CD4-positive, CD25-positive, alpha-beta regulatory T cell (primary cell): Measurements from ENCODE around the gene SAMD4B. TPM values are rescaled to one million over a fixed set of nuclear protein-coding genes. Genes with fewer than 3 reads are reported as not detected.

Experiments used
- ATAC-seq, 2 donors: fragments of 150-1000 bp; cut with Tn5 transposase; one replicate each; pipeline ENCODE4 v1.10.0; 2021; ENCODE audit warnings: low read depth in 2 of 2, moderate number of reproducible peaks in 2 of 2, moderate library complexity in 1 of 2
- DNase-seq, 3 donors: peaks; one replicate each; pipeline versions ENCODE4 v3.0.0 to v3.0.0-alpha.2; 2012 to 2022; ENCODE audit warnings: mixed read lengths in 1 of 3
- H3K27ac ChIP-seq: one replicate; pipeline ENCODE4 v1.7.0; 2013; ENCODE audit warnings: mild to moderate bottlenecking, low read length; ENCODE audit not compliant: insufficient read depth, poor library complexity, severe bottlenecking
- H3K27me3 ChIP-seq: one replicate; pipeline ENCODE4 v1.7.0; 2013; ENCODE audit warnings: low read length; ENCODE audit not compliant: control insufficient read depth, insufficient read depth
- H3K36me3 ChIP-seq: one replicate; pipeline ENCODE4 v1.7.0; 2013; ENCODE audit warnings: mild to moderate bottlenecking, low read length, moderate library complexity; ENCODE audit not compliant: control insufficient read depth, insufficient read depth
- H3K4me1 ChIP-seq: 2 replicates; pipeline ENCODE4 v1.7.0; 2013; ENCODE audit warnings: mild to moderate bottlenecking, low read length; ENCODE audit not compliant: insufficient read depth, control insufficient read depth, poor library complexity, severe bottlenecking
- H3K4me3 ChIP-seq: one replicate; pipeline ENCODE4 v1.7.0; 2013; ENCODE audit warnings: low read depth, mild to moderate bottlenecking, low read length, moderate library complexity
- H3K9me3 ChIP-seq, 2 experiments: 1 replicate in 1 of 2; 2 replicates in 1 of 2; pipeline ENCODE4 v1.7.0; 2013; ENCODE audit warnings: low read length in 2 of 2, mild to moderate bottlenecking in 1 of 2, moderate library complexity in 1 of 2; ENCODE audit not compliant: control insufficient read depth in 2 of 2
- H3K27ac Mint-ChIP-seq, 3 donors: one replicate each; pipeline ENCODE4 v1.8.0; 2020 to 2022; ENCODE audit warnings: mild to moderate bottlenecking in 3 of 3, mixed read lengths in 3 of 3, moderate library complexity in 2 of 3
- H3K27me3 Mint-ChIP-seq: one replicate; pipeline ENCODE4 v1.8.0; 2022; ENCODE audit warnings: mild to moderate bottlenecking, mixed read lengths
- H3K36me3 Mint-ChIP-seq: one replicate; pipeline ENCODE4 v1.8.0; 2020; ENCODE audit warnings: mixed read lengths
- H3K4me1 Mint-ChIP-seq, 4 donors: one replicate each; pipeline ENCODE4 v1.8.0; 2020 to 2022; ENCODE audit warnings: mixed read lengths in 4 of 4, mild to moderate bottlenecking in 1 of 4
- H3K4me3 Mint-ChIP-seq, 4 donors: one replicate each; pipeline ENCODE4 v1.8.0; 2020 to 2022; ENCODE audit warnings: mild to moderate bottlenecking in 4 of 4, mixed read lengths in 4 of 4, moderate library complexity in 3 of 4
- H3K9me3 Mint-ChIP-seq, 7 donors: one replicate each; pipeline ENCODE4 v1.8.0; 2020 to 2022; ENCODE audit warnings: mixed read lengths in 7 of 7, mild to moderate bottlenecking in 3 of 7, moderate library complexity in 2 of 7
- polyA plus RNA-seq, 4 donors: library from polyadenylated mRNA; unstranded; fragments of 300-500 nt; fragmentation: Illumina TruSeq; gene quantifications; one replicate each; pipeline ENCODE4 v1.2.3, GENCODE V29; 2021
- total RNA-seq: library from RNA; stranded (reverse); gene quantifications from one replicate; pipeline ENCODE4 v1.2.3, GENCODE V29; 2022

Gene SAMD4B
- total and polyA plus RNA-seq, 5 donors from 2014 or later, result 5.7 to 78.9 (median 7.1) TPM

GRCh38 chr19:39432677-39433025 lies 90.4 kb downstream of the SAMD4B start:
- no peak for DNase-seq
- no peak overlapping the region for H3K4me3 ChIP-seq
- Mint-ChIP-seq H3K27me3 (peaks cover 4% of the 10 kb centered on the region), H3K36me3 (peaks cover 19% of the 10 kb centered on the region), H3K4me1 (peaks cover 0 to 57% (median 36%) of the 10 kb centered on the region in 4 donors), H3K9me3 (peaks cover 0 to 2% (median 0%) of the 10 kb centered on the region in 7 donors), H3K27ac (peak overlapping the region in 2 of 3 donors; percentile 51 to 72), H3K4me3 (peak overlapping the region; percentile 46 to 92 (median 63))
- no peaks in the 10 kb centered on the region for H3K27me3 ChIP-seq
- no peak overlapping the region for H3K27ac ChIP-seq
- H3K4me1 ChIP-seq, result peaks cover 35% of the 10 kb centered on the region
- no peak for ATAC-seq
- peaks cover 23% of the 10 kb centered on the region for H3K36me3 ChIP-seq
- no peaks in the 10 kb centered on the region for H3K9me3 ChIP-seq

GRCh38 chr19:39433480-39434079 lies 91.4 kb downstream of the SAMD4B start:
- Mint-ChIP-seq H3K9me3 (peaks cover 0 to 2% (median 0%) of the 10 kb centered on the region in 7 donors), H3K4me1 (peaks cover 0 to 57% (median 36%) of the 10 kb centered on the region in 4 donors), H3K27ac (peak overlapping the region; percentile 46 to 83 (median 72)), H3K27me3 (peaks cover 4% of the 10 kb centered on the region), H3K4me3 (peak overlapping the region; percentile 65 to 100 (median 96)), H3K36me3 (peaks cover 19% of the 10 kb centered on the region)
- DNase-seq, result no peak
- Histone ChIP-seq H3K36me3 (peaks cover 23% of the 10 kb centered on the region), H3K27ac (no peak overlapping the region), H3K4me1 (peaks cover 35% of the 10 kb centered on the region), H3K9me3 (no peaks in the 10 kb centered on the region), H3K4me3 (peak overlapping the region; percentile 90), H3K27me3 (no peaks in the 10 kb centered on the region)
- no peak for ATAC-seq

DNA sequence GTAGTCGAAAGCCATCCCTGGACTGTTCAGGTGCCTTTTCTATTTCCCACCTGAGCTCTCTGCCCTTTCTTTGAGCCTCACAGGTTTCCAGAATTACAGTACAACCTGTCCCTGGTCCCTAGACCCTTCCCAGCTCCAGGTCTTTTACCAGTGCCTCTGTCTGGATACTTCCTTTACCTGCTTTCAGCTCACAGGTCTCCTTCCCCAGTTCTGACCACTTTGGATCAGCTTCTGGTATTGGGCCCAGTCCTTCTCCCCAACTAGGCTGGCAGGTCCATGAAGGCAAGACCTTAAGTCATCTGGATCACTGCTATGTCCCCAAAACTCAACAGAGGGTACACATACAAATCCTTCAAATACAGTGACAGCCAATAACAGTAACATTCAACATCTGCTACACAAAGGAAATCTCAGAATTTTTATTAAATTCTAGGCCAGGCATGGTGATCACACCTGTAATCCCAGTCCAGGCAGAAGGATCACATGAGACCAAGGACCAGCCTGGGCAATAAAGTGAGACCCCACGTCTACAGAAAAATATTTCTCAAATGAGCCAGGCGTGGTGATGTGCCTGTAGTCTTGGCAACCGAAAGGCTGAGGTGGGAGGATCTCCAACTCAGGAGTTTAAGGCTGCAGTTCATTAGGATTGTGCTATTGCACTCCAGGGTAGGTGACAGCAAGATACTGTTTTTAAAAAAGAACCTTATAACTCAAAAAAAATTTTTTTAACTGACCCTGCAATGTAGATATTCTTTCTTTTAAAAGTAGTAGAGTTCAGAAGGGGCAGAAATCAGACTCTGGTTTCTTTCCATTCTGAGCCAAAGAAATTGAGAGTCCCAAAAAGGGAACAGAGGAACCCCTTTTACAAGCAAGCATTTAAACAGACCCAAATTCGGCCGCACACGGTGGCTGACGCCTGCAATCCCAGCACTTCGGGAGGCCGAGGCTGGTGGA lies 92.2 kb downstream of the SAMD4B start:
- ATAC-seq, result no peak
- Mint-ChIP-seq H3K4me1 (peaks cover 0 to 57% (median 36%) of the 10 kb centered on the region in 4 donors), H3K9me3 (peaks cover 0 to 2% (median 0%) of the 10 kb centered on the region in 7 donors), H3K4me3 (peak overlapping the region; percentile 85 to 100 (median 96)), H3K36me3 (peaks cover 19% of the 10 kb centered on the region), H3K27me3 (peaks cover 4% of the 10 kb centered on the region), H3K27ac (peak overlapping the region; percentile 72 to 99 (median 80))
- H3K4me3 ChIP-seq, result peak overlapping the region; percentile 90
- no peak for DNase-seq
- no peaks in the 10 kb centered on the region for H3K27me3 ChIP-seq
- peaks cover 35% of the 10 kb centered on the region for H3K4me1 ChIP-seq
- peak overlapping the region; percentile 90 for H3K27ac ChIP-seq
- peaks cover 23% of the 10 kb centered on the region for H3K36me3 ChIP-seq
- H3K9me3 ChIP-seq, result no peaks in the 10 kb centered on the region

Other genes with a start within 250 kb of the SAMD4B start
- 10.9 TPM for gene PAK4, start 216.6 kb upstream of the SAMD4B start, total RNA-seq
- gene PAK4, start 216.6 kb upstream of the SAMD4B start, polyA plus RNA-seq, result 1 to 10 TPM in 3 of 4 donors, under 1 TPM in 1; 0.87 to 2.0 (median 1.5) TPM
- not detected for gene NCCRP1, start 145.5 kb upstream of the SAMD4B start, total RNA-seq
- not detected for gene NCCRP1, start 145.5 kb upstream of the SAMD4B start, polyA plus RNA-seq
- not detected for gene SYCN, start 138.2 kb upstream of the SAMD4B start, total RNA-seq
- gene SYCN, start 138.2 kb upstream of the SAMD4B start, polyA plus RNA-seq, result not detected
- not detected for gene IFNL3, start 97.4 kb upstream of the SAMD4B start, total RNA-seq
- not detected for gene IFNL3, start 97.4 kb upstream of the SAMD4B start, polyA plus RNA-seq
- gene IFNL4, start 93.6 kb upstream of the SAMD4B start, total RNA-seq, result not detected
- not detected for gene IFNL4, start 93.6 kb upstream of the SAMD4B start, polyA plus RNA-seq
- not detected for gene IFNL2, start 74.0 kb upstream of the SAMD4B start, total RNA-seq
- gene IFNL2, start 74.0 kb upstream of the SAMD4B start, polyA plus RNA-seq, result not detected
- gene IFNL1, start 46.0 kb upstream of the SAMD4B start, total RNA-seq, result not detected
- gene IFNL1, start 46.0 kb upstream of the SAMD4B start, polyA plus RNA-seq, result not detected
- gene LRFN1, start 21.6 kb upstream of the SAMD4B start, total RNA-seq, result 4.9 TPM
- gene LRFN1, start 21.6 kb upstream of the SAMD4B start, polyA plus RNA-seq, result 1 to 10 TPM; 2.1 to 4.9 (median 3.1) TPM
- 512 TPM for gene GMFG, start 6.4 kb upstream of the SAMD4B start, total RNA-seq
- gene GMFG, start 6.4 kb upstream of the SAMD4B start, polyA plus RNA-seq, result 1,000 to 10,000 TPM; 1,343 to 1,906 (median 1,706) TPM
- gene PAF1, start 48.7 kb downstream of the SAMD4B start, total RNA-seq, result 138 TPM
- gene PAF1, start 48.7 kb downstream of the SAMD4B start, polyA plus RNA-seq, result 10 to 100 TPM; 35.0 to 46.7 (median 39.0) TPM
- gene MED29, start 49.0 kb downstream of the SAMD4B start, total RNA-seq, result 65.6 TPM
- gene MED29, start 49.0 kb downstream of the SAMD4B start, polyA plus RNA-seq, result 10 to 100 TPM; 53.6 to 61.4 (median 57.9) TPM
- 1,400 TPM for gene ZFP36, start 64.4 kb downstream of the SAMD4B start, total RNA-seq
- 100 to 1,000 TPM in 3 of 4 donors, 10 to 100 TPM in 1; 89.8 to 134 (median 109) TPM for gene ZFP36, start 64.4 kb downstream of the SAMD4B start, polyA plus RNA-seq
- 209 TPM for gene PLEKHG2, start 70.2 kb downstream of the SAMD4B start, total RNA-seq
- gene PLEKHG2, start 70.2 kb downstream of the SAMD4B start, polyA plus RNA-seq, result 1 to 10 TPM; 1.3 to 3.9 (median 3.1) TPM
- gene RPS16, start 93.5 kb downstream of the SAMD4B start, total RNA-seq, result 2,708 TPM
- 1,000 to 10,000 TPM; 1,440 to 2,367 (median 1,925) TPM for gene RPS16, start 93.5 kb downstream of the SAMD4B start, polyA plus RNA-seq
- gene SUPT5H, start 103.2 kb downstream of the SAMD4B start, total RNA-seq, result 322 TPM
- gene SUPT5H, start 103.2 kb downstream of the SAMD4B start, polyA plus RNA-seq, result 10 to 100 TPM; 75.1 to 83.9 (median 82.8) TPM
- gene TIMM50, start 138.4 kb downstream of the SAMD4B start, total RNA-seq, result 45.3 TPM
- gene TIMM50, start 138.4 kb downstream of the SAMD4B start, polyA plus RNA-seq, result 10 to 100 TPM; 35.4 to 47.4 (median 40.2) TPM
- gene DLL3, start 156.5 kb downstream of the SAMD4B start, total RNA-seq, result 0.17 TPM
- gene DLL3, start 156.5 kb downstream of the SAMD4B start, polyA plus RNA-seq, result under 1 TPM in 1 of 4 donors, not detected in 3; 0.13 TPM
- not detected for gene SELENOV, start 172.7 kb downstream of the SAMD4B start, total RNA-seq
- not detected for gene SELENOV, start 172.7 kb downstream of the SAMD4B start, polyA plus RNA-seq
- gene EID2B, start 190.4 kb downstream of the SAMD4B start, total RNA-seq, result 4.8 TPM
- gene EID2B, start 190.4 kb downstream of the SAMD4B start, polyA plus RNA-seq, result 10 to 100 TPM in 3 of 4 donors, 1 to 10 TPM in 1; 7.3 to 11.3 (median 10.3) TPM
- 13.1 TPM for gene EID2, start 197.7 kb downstream of the SAMD4B start, total RNA-seq
- 10 to 100 TPM; 20.2 to 32.7 (median 23.8) TPM for gene EID2, start 197.7 kb downstream of the SAMD4B start, polyA plus RNA-seq